GM20431 (cell line): ENCODE measurements around the gene UTP3.
"Not testable (repeated sequence)": the region's sequence is repeated elsewhere in the genome, so short reads cannot be mapped to it uniquely, and the experiment has no call there.

Experiments used
- in situ Hi-C: fragments of 300-500 bp; cut with MseI, MboI; formaldehyde crosslinking; loops from one replicate; pipeline ENCODE4 v1.15.0; 2020; ENCODE audit warnings: low sequenced_read_pairs; ENCODE audit not compliant: unreplicated experiment

UTP3 gene

GRCh38 chr4:70713453-70714078 is 25.2 kb downstream of the UTP3 start:
- in situ Hi-C loops: no loop called here

- in situ Hi-C loops: no loop called here
Measured at GRCh38 chr4:70714079-70714887, 26.0 kb downstream of the UTP3 start.

GRCh38 chr4:70715097-70715496 is 26.8 kb downstream of the UTP3 start:
- in situ Hi-C loops: no loop called here

GRCh38 chr4:70718811-70719604 is 30.7 kb downstream of the UTP3 start:
- in situ Hi-C loops: no loop called here

GRCh38 chr4:70721747-70722146 is 33.4 kb downstream of the UTP3 start, which contains the start of gene RUFY3:
Gene RUFY3 (plus strand): TSS chr4:70721964. CDS start chr4:70722574, 610 bp downstream.
- in situ Hi-C loops: no loop called here

GRCh38 chr4:70722199-70722791 is 34.0 kb downstream of the UTP3 start:
- in situ Hi-C loops: no loop called here

- in situ Hi-C loops: no loop called here
Measured at GRCh38 chr4:70724463-70724862, 36.1 kb downstream of the UTP3 start.

GRCh38 chr4:70725633-70726032 is 37.3 kb downstream of the UTP3 start:
- in situ Hi-C loops: no loop called here

GRCh38 chr4:70726515-70726914 is 38.2 kb downstream of the UTP3 start:
- in situ Hi-C loops: not testable (repeated sequence)

GRCh38 chr4:70728091-70728490 is 39.8 kb downstream of the UTP3 start:
- in situ Hi-C loops: no loop called here

- in situ Hi-C loops: not testable (repeated sequence)
Measured at GRCh38 chr4:70732878-70733277, 44.5 kb downstream of the UTP3 start.

GRCh38 chr4:70734168-70734954 is 46.0 kb downstream of the UTP3 start:
- in situ Hi-C loops: no loop called here

GRCh38 chr4:70734971-70735370 is 46.6 kb downstream of the UTP3 start:
- in situ Hi-C loops: no loop called here

- in situ Hi-C loops: not testable (repeated sequence)
Measured at GRCh38 chr4:70735915-70736314, 47.6 kb downstream of the UTP3 start.

- in situ Hi-C loops: no loop called here
Measured at GRCh38 chr4:70737006-70737405, 48.7 kb downstream of the UTP3 start.

- in situ Hi-C loops: no loop called here
Measured at GRCh38 chr4:70737409-70737808, 49.1 kb downstream of the UTP3 start.

GRCh38 chr4:70739496-70740337 is 51.4 kb downstream of the UTP3 start:
- in situ Hi-C loops: no loop called here
